ENCODE data around the gene GMPPA.

The GMPPA gene

GRCh38 chr2:219486380-219486959 lies 12.2 kb upstream of the GMPPA start:
- no peak for DNase-seq

- DNase-seq: no peak
Observed at GRCh38 chr2:219488149-219488843, 10.4 kb upstream of the GMPPA start.

DNA sequence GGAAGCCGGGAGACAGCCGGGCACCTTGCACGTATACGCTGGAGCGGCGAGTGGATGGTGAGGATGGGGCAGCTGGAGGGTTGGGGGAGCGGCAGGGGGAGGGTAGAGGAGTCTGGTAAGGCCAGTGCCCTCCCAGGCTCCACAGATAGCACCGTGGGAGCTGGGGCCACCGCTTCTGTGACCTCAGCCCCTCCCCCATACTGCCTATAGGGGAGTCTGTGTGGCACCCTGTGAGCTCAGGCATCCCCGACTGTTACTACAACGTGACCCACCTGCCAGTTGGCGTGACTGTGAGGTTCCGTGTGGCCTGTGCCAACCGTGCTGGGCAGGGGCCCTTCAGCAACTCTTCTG lies 9.9 kb upstream of the GMPPA start:
- no peak for DNase-seq

- DNase-seq: no peak
Observed at GRCh38 chr2:219489315-219489714, 9.4 kb upstream of the GMPPA start.

- no peak for DNase-seq
Observed at GRCh38 chr2:219490186-219490585, 8.5 kb upstream of the GMPPA start.

- no peak for DNase-seq
Observed at GRCh38 chr2:219490600-219491130, 8.0 kb upstream of the GMPPA start.

- no peak for DNase-seq
Observed at GRCh38 chr2:219491278-219491963, 7.3 kb upstream of the GMPPA start.

DNA sequence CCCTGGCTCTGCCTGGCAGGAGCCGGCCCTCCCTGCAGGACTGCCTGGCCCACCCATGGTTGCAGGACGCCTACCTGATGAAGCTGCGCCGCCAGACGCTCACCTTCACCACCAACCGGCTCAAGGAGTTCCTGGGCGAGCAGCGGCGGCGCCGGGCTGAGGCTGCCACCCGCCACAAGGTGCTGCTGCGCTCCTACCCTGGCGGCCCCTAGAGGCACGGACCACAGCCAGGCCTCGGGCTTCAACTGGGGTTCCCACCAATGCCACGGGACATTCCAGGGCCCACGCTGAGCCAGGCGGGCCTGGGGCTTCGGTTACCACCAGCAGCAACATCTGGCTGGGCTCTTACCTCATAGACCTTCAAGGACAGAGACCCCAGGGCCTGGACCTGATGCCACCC lies 6.1 kb upstream of the GMPPA start:
- DNase-seq: no peak

DNA sequence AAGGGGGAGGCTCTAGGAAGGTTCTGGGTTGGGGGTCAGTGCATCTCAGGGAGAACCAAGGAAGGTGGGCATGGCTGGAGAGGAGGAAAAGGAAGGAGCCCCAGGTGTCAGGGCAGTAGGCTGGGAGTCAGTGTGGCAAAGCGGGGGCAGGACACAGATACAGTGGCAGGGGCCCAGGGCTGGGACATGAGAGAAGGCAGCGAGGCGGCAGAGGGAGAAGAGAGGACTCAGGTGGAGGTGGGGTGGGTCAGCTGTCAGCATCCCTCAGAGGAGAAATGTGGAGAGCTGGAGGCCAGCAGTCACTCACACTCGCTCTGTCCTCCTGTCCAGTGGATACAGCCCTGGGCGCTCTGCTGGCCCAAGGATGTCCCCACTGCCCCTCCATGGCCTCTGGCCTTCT lies 5.6 kb upstream of the GMPPA start:
- DNase-seq: no peak

DNA sequence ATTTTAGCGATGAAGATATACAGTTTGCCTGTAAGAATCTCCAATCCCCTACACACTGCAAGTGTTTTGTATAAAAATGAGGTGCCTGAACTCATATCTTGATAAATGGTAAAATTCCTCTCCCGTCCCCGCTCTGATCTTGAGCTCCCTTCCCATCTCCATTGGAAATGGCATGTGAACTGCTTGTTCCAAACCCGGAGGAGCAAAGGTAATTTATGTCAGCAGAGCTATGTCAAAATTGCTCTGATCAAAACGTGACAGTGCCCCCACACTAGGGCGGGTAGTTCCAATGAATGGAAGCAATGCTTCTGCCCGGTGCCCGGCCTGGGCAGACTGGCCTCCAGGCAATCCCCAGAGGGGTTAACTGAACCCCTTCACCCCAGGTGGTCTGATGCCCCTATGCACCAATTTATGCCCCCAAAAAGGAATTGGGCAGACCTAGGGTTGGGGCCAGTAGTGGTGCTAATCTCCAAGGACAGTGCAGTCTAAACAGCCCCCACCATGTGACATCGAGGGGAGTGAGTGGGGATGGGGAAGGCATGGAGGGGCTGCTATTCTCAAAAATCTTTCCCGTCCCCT lies 3.6 kb upstream of the GMPPA start:
- DNase-seq: no peak

- peak; percentile 89 for DNase-seq
Observed at GRCh38 chr2:219495531-219496122, 3.1 kb upstream of the GMPPA start.

DNA sequence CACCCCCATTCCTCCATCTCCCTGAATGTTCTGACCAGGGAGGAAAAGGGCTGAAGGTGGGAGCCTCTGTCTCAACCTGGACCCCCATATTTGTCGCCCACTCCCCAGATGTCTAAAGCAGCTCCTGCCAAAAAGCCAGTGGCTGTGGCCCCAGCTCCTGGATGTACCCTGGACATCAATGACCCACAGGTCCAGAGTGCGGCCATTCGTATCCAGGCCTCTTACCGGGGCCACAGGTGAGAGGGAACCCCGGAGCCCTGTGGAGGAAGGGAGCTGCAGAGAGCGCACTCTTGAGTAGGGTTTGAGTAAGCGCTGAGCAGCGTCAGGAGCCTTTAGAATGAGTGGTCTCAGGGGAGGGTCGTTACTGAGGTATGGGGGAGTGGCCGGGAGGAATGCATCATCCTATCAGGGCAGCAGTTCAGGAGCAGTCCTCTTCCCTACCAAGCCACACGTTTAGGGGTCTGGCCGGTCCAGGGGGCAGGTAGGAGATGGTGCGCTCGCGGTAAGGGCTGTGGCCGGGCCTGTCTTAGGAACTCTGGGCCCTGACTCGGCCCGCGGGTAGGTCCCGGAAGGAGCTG lies 2.4 kb upstream of the GMPPA start:
- DNase-seq: no peak

- DNase-seq: peak; percentile 25
Observed at GRCh38 chr2:219496825-219497494, 1.7 kb upstream of the GMPPA start.

GRCh38 chr2:219497495-219498279 lies 1.0 kb upstream of the GMPPA start:
- peak; percentile 63 for DNase-seq

GRCh38 chr2:219499058-219499307 lies 292 bp downstream of the GMPPA start:
- no peak for DNase-seq

- no peak for DNase-seq
Observed at GRCh38 chr2:219499555-219499954, 864 bp downstream of the GMPPA start.

- DNase-seq: no peak
Observed at GRCh38 chr2:219500135-219500534, 1.4 kb downstream of the GMPPA start.

DNA sequence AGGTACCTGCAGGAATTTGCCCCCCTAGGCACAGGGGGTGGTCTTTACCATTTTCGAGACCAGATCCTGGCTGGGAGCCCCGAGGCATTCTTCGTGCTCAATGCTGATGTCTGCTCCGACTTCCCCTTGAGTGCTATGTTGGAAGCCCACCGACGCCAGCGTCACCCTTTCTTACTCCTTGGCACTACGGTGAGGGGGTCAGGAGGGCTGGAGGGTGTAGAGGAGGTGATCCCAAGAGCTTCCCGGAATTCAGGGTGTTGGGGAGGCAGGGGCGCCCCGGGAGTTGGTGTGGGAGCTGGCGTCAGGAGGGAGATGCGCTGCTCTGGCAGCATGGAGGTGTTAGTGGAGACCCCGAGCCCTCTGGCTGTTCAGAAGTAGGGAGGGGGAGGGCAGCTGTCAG lies 3.2 kb downstream of the GMPPA start:
- DNase-seq: no peak

- DNase-seq: no peak
Observed at GRCh38 chr2:219502618-219503017, 3.9 kb downstream of the GMPPA start.

DNA sequence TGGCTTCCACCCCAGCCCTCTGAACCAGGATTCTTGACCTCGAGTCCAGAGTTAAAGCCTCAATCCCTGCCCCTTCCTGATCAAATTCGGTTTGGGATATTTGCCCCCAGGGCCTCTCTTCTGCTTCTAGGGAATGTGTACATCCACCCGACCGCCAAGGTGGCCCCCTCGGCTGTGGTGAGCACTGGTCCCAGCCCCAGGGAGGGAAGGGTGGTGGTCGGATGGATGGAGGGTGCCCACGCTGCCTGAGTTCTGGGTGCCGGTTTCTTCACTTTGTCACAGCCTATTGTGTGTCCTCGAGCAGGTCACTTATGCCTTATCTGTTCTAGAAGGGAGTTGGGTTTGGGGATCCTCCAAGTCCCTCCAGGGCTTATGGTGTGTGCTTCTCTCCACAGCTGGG lies 6.9 kb downstream of the GMPPA start:
- DNase-seq: no peak

DNA sequence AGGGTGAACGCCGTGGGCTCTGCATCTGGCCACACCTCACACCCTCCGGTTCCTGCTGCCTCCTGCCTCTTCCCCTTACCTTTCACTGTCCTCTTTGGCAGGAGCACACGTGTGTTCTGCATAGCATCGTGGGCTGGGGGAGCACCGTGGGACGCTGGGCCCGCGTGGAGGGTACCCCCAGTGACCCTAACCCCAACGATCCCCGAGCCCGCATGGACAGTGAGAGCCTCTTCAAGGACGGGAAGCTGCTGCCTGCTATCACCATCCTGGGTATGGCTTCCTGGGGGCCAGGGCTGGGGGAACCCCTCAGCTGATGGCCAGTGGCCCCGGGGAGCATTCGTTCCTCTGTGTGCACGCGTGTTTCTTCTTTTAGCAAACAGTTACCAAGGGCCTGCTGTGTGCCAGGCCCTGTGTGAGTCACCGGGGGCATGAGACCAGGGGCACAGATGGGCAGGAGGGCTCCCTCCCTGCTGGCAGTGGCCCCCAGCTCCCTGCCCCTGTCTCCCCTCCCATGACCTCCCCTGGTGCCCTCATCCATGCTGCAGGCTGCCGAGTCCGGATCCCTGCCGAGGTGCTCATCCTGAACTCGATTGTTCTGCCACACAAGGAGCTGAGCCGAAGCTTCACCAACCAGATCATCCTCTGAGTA lies 7.6 kb downstream of the GMPPA start:
- no peak for DNase-seq
